ENCODE data around the gene IGSF21. TPM values are rescaled to one million over a fixed set of nuclear protein-coding genes. Genes with fewer than 3 reads are reported as not detected.

IGSF21 gene
- total RNA-seq, 3 donors from 2014 or later, result not detected

DNA sequence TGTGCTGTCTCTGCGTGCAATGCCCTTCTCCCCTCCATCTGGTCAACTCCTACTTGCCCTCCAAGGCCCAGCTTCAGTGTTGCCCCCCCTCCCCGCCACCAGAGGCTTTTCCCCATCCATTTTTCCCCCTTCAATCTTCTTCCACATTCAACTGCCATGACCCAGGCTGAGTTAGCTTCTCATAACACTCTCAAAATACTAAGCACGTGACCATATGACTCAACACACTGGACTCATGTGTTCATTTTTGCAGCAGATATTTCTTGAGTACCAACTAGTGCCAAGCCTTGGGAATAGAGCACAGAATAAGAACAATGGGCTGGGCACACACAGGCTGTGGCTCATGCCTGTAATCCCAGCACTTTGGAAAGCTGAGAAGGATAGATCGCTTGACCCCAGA is 132.1 kb downstream of the IGSF21 start:
- H3K4me1 Mint-ChIP-seq (ENCODE audit: low read depth), result no peaks in the 10 kb centered on the region
- DNase-seq (no peak), ATAC-seq (no peak)
- peaks cover 6% of the 10 kb centered on the region for H3K9me3 Mint-ChIP-seq
- H3K4me3 Mint-ChIP-seq, result no peak overlapping the region
- peaks cover 16% of the 10 kb centered on the region for H3K27me3 Mint-ChIP-seq (ENCODE audit: low read depth)
- H3K36me3 Mint-ChIP-seq (ENCODE audit: insufficient read depth), result no peaks in the 10 kb centered on the region

DNA sequence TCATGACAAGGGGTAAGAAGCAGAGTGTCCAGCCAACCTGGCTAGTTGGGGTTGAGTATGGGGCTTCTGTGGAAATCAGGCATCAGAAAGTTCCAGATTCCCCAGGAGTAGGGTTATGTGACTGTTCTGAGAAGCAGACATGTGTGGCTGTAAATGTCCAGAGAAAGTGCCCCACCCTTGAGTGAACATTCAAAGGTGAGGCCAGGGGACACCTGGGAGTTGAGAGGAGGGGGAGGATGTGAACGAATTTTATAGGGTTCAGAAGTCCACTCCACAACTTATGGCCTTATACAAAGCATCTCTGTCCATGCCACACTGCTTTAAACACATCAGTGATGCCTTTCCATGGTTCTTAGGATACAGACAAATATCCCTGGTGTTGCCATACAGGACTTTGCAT is 133.3 kb downstream of the IGSF21 start:
- no peak overlapping the region for H3K4me3 Mint-ChIP-seq
- ATAC-seq, result no peak
- no peaks in the 10 kb centered on the region for H3K4me1 Mint-ChIP-seq (ENCODE audit: low read depth)

DNA sequence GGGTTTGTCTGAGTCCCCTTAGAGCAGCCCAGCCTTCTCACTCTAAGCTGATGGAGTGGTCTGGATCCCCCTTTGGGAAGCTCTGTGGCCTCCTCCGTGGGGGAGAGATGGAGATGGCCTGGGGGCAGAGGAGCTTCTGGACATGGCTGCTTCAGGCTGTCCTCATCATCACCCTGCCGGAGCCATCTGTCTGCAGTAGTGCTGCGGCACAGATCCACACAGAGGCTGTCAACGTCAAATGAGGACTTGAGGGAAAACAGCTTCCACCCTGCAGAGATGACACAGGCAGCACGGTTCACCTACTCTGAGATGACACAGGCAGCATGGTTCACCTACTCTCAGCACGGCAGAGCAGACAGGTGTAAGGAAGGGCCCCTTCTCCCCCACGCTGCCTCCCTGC is 134.3 kb downstream of the IGSF21 start:
- H3K4me3 Mint-ChIP-seq, result no peak overlapping the region
- no peaks in the 10 kb centered on the region for H3K9me3 Mint-ChIP-seq
- H3K27me3 Mint-ChIP-seq (ENCODE audit: low read depth), result peaks cover 12% of the 10 kb centered on the region
- ATAC-seq (no peak), DNase-seq (no peak)
- no peaks in the 10 kb centered on the region for H3K4me1 Mint-ChIP-seq (ENCODE audit: low read depth)
- H3K36me3 Mint-ChIP-seq (ENCODE audit: insufficient read depth), result no peaks in the 10 kb centered on the region

More for the DNA sequence above, 133.3 kb downstream of the IGSF21 start:
- H3K36me3 Mint-ChIP-seq (ENCODE audit: insufficient read depth), result no peaks in the 10 kb centered on the region
- peaks cover 12% of the 10 kb centered on the region for H3K27me3 Mint-ChIP-seq (ENCODE audit: low read depth)
- DNase-seq, result no peak
- no peaks in the 10 kb centered on the region for H3K9me3 Mint-ChIP-seq

DNA sequence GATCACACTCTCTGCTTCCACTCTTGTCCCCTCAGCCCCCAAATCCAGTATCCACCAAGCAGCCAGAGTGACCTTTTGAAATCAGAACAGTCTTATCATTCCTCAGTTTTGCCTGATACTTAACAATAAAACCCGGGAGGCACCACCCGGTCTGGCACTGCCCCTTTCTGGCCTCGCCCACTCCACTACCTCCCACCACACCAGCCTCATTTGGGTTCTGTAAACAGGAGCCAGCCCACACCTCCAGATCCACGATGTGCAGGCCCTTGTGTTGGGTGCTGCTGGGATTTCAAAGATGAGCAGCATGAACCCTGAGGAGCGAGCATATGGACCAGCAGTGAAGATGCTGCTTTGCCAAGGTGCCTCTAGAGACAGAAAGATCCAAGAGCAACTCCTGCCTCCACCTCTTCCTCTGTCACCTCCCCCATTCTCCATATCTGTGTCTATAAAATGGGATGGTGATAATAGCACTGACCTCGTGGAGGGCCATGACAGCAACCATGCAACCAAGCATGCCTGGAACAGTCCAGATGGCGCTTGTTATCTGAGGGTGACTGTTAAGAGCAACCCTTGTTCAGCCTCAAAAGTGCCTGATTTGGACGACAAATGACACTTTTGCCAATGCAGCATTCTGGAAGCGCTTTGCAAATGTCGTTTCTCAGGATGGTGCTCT is 136.0 kb downstream of the IGSF21 start:
- Mint-ChIP-seq H3K4me3 (no peak overlapping the region), H3K4me1 (ENCODE audit: low read depth) (no peaks in the 10 kb centered on the region), H3K36me3 (ENCODE audit: insufficient read depth) (no peaks in the 10 kb centered on the region), H3K9me3 (no peaks in the 10 kb centered on the region), H3K27me3 (ENCODE audit: low read depth) (peaks cover 13% of the 10 kb centered on the region)
- ATAC-seq, result no peak
- no peak for DNase-seq

DNA sequence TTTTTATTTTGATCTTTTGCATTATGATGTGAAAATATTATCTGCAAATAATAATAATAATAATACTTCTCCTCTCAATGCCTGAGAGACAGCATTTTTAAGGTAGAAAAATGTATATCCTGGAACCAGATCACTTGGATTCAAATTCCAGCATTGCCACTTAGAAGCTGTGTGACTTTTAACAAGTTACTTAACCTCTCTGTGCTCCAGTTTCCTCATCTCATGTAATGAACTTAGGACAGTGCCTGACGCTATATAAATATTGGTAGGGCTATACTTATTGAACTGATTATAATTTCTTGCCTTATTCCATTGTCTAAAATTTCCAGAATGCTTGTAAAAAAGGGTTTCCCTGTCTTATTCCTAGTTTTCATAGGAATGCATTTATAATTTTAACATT is 137.2 kb downstream of the IGSF21 start:
- DNase-seq (no peak), ATAC-seq (no peak)
- H3K27me3 Mint-ChIP-seq (ENCODE audit: low read depth), result peaks cover 8% of the 10 kb centered on the region
- H3K36me3 Mint-ChIP-seq (ENCODE audit: insufficient read depth), result no peaks in the 10 kb centered on the region
- H3K4me3 Mint-ChIP-seq, result no peak overlapping the region
- H3K9me3 Mint-ChIP-seq, result no peaks in the 10 kb centered on the region
- no peaks in the 10 kb centered on the region for H3K4me1 Mint-ChIP-seq (ENCODE audit: low read depth)

DNA sequence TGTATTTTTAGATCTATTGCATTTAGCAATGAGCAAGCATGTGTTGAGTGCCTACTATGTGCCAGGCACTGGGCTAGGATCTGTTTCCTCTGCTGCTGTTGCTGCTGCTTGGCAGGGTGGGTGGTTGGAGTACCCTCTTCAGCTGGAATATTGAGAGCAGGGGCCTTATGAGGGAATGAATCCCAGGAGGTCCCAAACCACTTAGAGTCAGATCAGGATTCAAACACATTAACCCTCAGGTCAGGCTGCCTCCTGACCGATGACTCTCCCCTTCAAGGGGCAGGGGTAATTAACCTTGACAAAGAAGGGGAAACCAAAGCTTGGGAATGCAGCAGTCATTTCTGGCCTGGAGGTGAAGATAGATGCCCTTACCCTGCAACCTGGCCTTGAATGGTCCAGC is 138.0 kb downstream of the IGSF21 start:
- Mint-ChIP-seq H3K27me3 (ENCODE audit: low read depth) (peaks cover 8% of the 10 kb centered on the region), H3K4me3 (no peak overlapping the region), H3K4me1 (ENCODE audit: low read depth) (no peaks in the 10 kb centered on the region), H3K36me3 (ENCODE audit: insufficient read depth) (no peaks in the 10 kb centered on the region), H3K9me3 (peaks cover 2% of the 10 kb centered on the region)
- ATAC-seq, result no peak
- no peak for DNase-seq

DNA sequence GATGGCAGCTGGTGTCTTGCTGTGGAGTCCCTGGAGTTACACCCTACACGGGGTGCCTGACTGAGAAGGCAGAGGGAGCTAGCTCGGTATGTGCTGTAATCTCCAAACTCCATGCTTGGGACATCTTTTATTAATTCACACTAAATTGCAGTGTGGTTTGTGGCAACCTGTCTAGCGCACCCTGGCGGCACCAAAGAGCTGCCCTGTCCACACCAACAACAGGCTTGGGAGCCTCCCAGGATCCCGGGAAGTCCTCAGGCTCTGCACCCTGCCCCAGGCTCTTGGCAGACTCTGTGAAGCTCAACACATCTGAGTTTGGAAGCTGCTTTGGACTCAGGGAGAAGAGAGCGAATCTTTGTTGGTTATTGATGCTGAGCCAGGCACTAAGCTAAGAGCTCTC is 138.9 kb downstream of the IGSF21 start:
- DNase-seq (no peak), ATAC-seq (no peak)
- peaks cover 11% of the 10 kb centered on the region for H3K9me3 Mint-ChIP-seq
- peaks cover 8% of the 10 kb centered on the region for H3K27me3 Mint-ChIP-seq (ENCODE audit: low read depth)
- H3K4me1 Mint-ChIP-seq (ENCODE audit: low read depth), result no peaks in the 10 kb centered on the region
- H3K36me3 Mint-ChIP-seq (ENCODE audit: insufficient read depth), result no peaks in the 10 kb centered on the region
- H3K4me3 Mint-ChIP-seq, result no peak overlapping the region

DNA sequence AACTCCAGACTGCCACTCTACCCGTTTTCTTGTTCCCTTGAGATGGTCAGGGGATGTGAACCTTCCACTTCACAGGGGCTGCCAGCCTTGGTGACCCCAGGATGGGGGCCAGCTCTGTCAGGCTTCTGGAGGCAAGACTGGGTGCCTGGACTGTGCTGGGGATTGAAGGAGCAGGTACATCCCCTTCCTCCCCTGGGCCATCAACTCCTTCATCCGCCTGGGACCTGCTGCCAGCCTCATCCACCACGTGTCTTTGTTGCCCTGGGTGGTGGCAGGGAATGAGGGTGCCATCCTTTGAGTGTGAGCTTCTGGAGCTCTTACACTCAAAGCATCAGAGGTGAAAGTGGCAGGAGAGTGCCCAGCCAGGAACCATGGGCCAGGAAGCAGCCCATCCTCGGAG is 139.6 kb downstream of the IGSF21 start:
- Mint-ChIP-seq H3K4me1 (ENCODE audit: low read depth) (no peaks in the 10 kb centered on the region), H3K27me3 (ENCODE audit: low read depth) (peaks cover 8% of the 10 kb centered on the region), H3K4me3 (no peak overlapping the region), H3K36me3 (ENCODE audit: insufficient read depth) (no peaks in the 10 kb centered on the region), H3K9me3 (peaks cover 12% of the 10 kb centered on the region)
- no peak for DNase-seq
- ATAC-seq, result no peak

DNA sequence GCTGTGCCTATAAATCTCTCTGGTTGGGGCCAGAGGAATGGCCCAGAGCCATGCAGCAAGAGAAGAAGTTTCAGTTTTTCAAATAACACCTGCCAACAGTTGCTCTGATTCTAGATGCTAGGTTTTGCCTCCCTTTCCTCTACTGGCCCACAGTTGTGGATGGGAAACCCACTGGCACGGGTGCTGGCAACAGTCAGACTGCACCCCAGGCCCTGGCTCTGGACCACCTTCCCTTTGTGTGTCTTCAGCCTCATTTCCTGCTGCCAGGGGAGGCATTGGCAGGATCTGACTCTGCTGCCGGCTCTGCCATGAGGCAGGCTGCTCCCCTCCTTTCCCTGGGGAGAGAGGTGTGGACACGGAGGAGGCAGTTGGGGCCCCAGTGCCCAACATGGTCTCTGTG is 142.0 kb downstream of the IGSF21 start:
- Mint-ChIP-seq H3K9me3 (peaks cover 12% of the 10 kb centered on the region), H3K4me1 (ENCODE audit: low read depth) (no peaks in the 10 kb centered on the region), H3K36me3 (ENCODE audit: insufficient read depth) (no peaks in the 10 kb centered on the region), H3K4me3 (no peak overlapping the region), H3K27me3 (ENCODE audit: low read depth) (peaks cover 4% of the 10 kb centered on the region)
- DNase-seq, result no peak
- no peak for ATAC-seq

DNA sequence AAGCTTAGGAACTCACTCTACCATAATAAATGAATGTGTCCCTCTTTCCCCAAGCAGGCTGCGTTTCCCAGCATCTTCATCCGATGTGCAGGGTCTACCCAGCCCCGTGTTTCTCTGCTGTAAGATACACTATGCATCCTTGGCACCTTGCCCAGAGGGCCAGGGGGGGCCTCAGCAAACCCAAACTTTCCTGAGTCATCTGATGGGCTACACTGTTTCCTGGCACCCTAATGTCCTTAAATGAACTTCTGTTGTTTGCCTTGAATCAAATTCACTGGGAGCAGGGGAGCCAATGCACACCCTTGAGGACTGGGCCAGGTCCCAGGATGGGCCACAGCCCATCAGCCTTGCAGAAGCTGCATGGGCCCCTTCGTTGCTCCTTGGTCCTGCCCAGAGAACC is 145.5 kb downstream of the IGSF21 start:
- no peak for ATAC-seq
- Mint-ChIP-seq H3K36me3 (ENCODE audit: insufficient read depth) (no peaks in the 10 kb centered on the region), H3K4me3 (no peak overlapping the region), H3K4me1 (ENCODE audit: low read depth) (no peaks in the 10 kb centered on the region), H3K9me3 (peaks cover 12% of the 10 kb centered on the region), H3K27me3 (ENCODE audit: low read depth) (peaks cover 15% of the 10 kb centered on the region)
- DNase-seq, result no peak

DNA sequence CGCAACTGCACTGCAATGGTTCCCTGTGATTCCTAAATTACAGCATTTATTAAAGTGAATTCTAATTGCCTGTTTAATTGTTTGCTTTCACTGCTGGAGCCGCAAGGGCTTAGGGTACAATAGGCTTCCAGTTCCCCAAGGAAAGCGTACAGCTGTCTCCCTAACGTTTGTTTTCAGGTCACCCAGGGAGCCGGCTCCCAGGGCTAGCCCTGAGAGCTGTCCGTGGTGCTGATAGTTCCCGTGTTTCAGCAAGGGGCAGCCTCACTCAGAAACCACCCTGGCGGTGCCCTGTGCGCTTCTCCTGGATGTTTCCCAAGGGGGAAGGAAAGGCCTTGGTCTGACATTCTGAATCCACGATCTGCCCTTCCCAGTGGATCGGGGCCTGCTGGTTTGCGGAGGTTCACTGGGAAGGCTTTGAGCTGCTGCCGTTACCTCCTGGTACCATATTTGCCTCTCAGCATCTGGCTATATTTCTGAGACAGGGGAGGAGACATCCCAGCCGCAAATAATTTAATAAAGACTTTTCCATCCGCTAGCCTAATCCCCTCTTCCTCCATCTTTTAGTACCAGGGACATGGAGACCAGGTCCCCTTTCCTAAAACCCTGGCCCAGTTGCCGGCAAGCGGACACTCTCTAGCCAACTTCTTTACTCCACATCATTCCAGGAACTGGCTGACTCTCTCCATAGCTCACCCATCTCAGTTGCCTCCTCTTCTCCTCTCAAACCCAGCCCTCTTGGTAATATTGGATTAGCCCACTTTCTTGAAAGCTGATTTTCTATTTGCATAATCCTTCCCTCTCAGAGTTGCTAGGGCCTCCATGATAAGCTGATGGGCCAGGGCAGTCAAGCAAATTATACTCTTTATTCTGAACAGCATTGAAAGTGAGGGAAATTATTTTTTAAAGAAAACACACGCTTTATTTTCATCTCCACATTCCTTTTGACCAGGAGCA is 149.0 kb downstream of the IGSF21 start:
- peaks cover 1% of the 10 kb centered on the region for H3K9me3 Mint-ChIP-seq
- no peak for DNase-seq

DNA sequence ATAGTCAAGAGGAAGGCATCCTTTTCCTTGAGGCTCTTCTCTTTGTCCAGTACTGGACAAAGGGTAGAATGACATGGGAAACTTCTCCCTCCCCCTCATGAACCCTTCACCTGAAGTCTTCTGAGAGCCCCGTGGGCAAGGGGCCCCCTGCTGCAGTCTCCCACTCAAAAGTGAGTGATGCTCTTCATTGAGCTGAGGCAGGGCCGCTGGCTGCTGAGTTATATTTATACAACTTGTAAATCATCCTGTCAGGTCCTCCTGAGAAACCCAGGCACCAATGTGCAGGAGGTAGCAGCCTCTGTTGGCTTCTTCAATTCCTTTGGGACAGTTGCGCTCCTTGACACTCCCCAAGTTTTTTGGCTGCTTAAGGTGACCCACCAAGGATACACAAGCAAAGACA is 150.2 kb downstream of the IGSF21 start:
- Mint-ChIP-seq H3K27me3 (ENCODE audit: low read depth) (peaks cover 17% of the 10 kb centered on the region), H3K36me3 (ENCODE audit: insufficient read depth) (no peaks in the 10 kb centered on the region), H3K4me1 (ENCODE audit: low read depth) (no peaks in the 10 kb centered on the region), H3K9me3 (no peaks in the 10 kb centered on the region), H3K4me3 (no peak overlapping the region)
- no peak for ATAC-seq
- no peak for DNase-seq

More for the DNA sequence above, 149.0 kb downstream of the IGSF21 start:
- H3K4me3 Mint-ChIP-seq, result no peak overlapping the region
- no peak for ATAC-seq
- H3K4me1 Mint-ChIP-seq (ENCODE audit: low read depth), result no peaks in the 10 kb centered on the region
- peaks cover 12% of the 10 kb centered on the region for H3K27me3 Mint-ChIP-seq (ENCODE audit: low read depth)
- no peaks in the 10 kb centered on the region for H3K36me3 Mint-ChIP-seq (ENCODE audit: insufficient read depth)

DNA sequence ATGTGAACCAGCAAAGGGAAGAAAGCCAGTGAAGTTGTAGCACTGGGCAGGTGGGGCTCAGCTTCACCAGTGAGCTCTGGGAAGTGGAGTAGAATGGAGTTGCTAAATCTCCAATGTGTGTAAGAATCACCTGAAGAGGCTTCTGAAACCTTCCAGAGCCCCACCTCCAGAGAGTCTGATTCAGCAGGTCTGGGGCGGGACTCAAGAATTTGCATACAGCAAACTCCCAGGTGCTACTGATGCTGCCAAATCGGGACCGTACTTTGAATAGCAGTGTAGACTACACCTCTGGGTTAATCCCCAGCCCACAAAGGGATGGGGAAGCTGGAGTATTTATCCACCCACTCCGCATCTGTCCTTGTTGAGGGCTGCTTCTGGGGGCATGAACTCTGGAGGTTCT is 154.3 kb downstream of the IGSF21 start:
- ATAC-seq (no peak), DNase-seq (no peak)
- Mint-ChIP-seq H3K4me1 (ENCODE audit: low read depth) (no peaks in the 10 kb centered on the region), H3K36me3 (ENCODE audit: insufficient read depth) (no peaks in the 10 kb centered on the region), H3K9me3 (no peaks in the 10 kb centered on the region), H3K27me3 (ENCODE audit: low read depth) (peaks cover 9% of the 10 kb centered on the region), H3K4me3 (no peak overlapping the region)

DNA sequence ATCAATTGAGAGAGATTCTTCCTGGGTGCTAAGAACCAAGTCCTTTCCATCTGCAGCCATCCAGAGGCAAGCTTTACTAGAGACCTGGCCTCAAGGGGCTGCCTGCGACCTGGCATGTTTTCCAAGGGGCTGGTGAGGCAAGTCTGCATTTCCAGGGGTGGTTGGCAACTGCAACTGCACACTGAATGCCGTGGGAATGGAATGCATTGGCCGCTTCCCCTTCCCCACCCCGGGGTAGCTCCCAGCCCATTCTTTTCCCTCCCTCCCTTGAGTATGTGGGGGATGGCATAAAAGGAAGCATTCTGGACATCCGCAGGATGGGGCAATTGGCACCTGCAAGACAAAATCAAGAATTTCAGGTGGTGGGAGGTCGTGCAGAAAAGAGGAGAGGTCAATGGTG is 155.1 kb downstream of the IGSF21 start:
- Mint-ChIP-seq H3K4me1 (ENCODE audit: low read depth) (no peaks in the 10 kb centered on the region), H3K9me3 (no peaks in the 10 kb centered on the region), H3K27me3 (ENCODE audit: low read depth) (peaks cover 6% of the 10 kb centered on the region), H3K4me3 (no peak overlapping the region), H3K36me3 (ENCODE audit: insufficient read depth) (no peaks in the 10 kb centered on the region)
- ATAC-seq (no peak), DNase-seq (no peak)

DNA sequence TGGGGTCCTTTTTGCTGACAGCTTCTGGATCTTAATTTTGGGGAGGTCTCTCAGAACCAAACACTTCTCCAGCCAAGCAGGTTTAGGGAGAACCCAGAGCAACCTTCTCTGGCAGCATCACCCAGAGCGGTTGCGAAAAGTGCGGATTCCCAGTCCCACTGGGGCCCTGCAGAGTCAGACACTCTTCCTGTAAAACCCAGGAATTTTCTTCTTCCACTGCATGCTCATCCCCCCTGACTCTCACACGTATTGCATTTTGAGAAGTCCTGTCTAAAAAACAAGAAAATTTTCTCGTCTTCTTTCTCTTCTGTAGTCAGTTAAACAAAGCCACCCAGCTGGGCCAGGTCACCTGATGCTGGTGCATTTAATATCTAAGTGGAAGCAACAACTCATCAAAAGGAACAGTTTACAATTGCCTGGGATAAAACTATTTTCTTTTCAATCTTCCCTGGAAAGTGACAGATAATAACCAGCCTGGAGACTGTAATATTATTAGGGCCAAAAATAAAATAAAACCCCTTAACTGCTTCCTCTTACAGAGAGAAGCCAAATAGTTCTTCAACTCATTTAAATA is 156.0 kb downstream of the IGSF21 start:
- H3K9me3 Mint-ChIP-seq, result no peaks in the 10 kb centered on the region

More for the DNA sequence above, 156.0 kb downstream of the IGSF21 start:
- Mint-ChIP-seq H3K27me3 (ENCODE audit: low read depth) (peaks cover 6% of the 10 kb centered on the region), H3K36me3 (ENCODE audit: insufficient read depth) (no peaks in the 10 kb centered on the region), H3K4me1 (ENCODE audit: low read depth) (no peaks in the 10 kb centered on the region), H3K4me3 (no peak overlapping the region)
- ATAC-seq, result no peak
- DNase-seq, result no peak
